ENCODE data around the gene HID1. TPM values are rescaled to one million over a fixed set of nuclear protein-coding genes. Genes with fewer than 3 reads are reported as not detected.

Gene HID1
- total and polyA plus RNA-seq, 9 of the 15 experiments (the other 6 are each of a cell fraction or from before 2014, with no cell fraction given): 0.14 to 2.1 (median 0.54) TPM; not detected in 2

GRCh38 chr17:74981979-74982662, 9.6 kb upstream of the HID1 start (continued):
- TF ChIP-seq, protein P1, sequence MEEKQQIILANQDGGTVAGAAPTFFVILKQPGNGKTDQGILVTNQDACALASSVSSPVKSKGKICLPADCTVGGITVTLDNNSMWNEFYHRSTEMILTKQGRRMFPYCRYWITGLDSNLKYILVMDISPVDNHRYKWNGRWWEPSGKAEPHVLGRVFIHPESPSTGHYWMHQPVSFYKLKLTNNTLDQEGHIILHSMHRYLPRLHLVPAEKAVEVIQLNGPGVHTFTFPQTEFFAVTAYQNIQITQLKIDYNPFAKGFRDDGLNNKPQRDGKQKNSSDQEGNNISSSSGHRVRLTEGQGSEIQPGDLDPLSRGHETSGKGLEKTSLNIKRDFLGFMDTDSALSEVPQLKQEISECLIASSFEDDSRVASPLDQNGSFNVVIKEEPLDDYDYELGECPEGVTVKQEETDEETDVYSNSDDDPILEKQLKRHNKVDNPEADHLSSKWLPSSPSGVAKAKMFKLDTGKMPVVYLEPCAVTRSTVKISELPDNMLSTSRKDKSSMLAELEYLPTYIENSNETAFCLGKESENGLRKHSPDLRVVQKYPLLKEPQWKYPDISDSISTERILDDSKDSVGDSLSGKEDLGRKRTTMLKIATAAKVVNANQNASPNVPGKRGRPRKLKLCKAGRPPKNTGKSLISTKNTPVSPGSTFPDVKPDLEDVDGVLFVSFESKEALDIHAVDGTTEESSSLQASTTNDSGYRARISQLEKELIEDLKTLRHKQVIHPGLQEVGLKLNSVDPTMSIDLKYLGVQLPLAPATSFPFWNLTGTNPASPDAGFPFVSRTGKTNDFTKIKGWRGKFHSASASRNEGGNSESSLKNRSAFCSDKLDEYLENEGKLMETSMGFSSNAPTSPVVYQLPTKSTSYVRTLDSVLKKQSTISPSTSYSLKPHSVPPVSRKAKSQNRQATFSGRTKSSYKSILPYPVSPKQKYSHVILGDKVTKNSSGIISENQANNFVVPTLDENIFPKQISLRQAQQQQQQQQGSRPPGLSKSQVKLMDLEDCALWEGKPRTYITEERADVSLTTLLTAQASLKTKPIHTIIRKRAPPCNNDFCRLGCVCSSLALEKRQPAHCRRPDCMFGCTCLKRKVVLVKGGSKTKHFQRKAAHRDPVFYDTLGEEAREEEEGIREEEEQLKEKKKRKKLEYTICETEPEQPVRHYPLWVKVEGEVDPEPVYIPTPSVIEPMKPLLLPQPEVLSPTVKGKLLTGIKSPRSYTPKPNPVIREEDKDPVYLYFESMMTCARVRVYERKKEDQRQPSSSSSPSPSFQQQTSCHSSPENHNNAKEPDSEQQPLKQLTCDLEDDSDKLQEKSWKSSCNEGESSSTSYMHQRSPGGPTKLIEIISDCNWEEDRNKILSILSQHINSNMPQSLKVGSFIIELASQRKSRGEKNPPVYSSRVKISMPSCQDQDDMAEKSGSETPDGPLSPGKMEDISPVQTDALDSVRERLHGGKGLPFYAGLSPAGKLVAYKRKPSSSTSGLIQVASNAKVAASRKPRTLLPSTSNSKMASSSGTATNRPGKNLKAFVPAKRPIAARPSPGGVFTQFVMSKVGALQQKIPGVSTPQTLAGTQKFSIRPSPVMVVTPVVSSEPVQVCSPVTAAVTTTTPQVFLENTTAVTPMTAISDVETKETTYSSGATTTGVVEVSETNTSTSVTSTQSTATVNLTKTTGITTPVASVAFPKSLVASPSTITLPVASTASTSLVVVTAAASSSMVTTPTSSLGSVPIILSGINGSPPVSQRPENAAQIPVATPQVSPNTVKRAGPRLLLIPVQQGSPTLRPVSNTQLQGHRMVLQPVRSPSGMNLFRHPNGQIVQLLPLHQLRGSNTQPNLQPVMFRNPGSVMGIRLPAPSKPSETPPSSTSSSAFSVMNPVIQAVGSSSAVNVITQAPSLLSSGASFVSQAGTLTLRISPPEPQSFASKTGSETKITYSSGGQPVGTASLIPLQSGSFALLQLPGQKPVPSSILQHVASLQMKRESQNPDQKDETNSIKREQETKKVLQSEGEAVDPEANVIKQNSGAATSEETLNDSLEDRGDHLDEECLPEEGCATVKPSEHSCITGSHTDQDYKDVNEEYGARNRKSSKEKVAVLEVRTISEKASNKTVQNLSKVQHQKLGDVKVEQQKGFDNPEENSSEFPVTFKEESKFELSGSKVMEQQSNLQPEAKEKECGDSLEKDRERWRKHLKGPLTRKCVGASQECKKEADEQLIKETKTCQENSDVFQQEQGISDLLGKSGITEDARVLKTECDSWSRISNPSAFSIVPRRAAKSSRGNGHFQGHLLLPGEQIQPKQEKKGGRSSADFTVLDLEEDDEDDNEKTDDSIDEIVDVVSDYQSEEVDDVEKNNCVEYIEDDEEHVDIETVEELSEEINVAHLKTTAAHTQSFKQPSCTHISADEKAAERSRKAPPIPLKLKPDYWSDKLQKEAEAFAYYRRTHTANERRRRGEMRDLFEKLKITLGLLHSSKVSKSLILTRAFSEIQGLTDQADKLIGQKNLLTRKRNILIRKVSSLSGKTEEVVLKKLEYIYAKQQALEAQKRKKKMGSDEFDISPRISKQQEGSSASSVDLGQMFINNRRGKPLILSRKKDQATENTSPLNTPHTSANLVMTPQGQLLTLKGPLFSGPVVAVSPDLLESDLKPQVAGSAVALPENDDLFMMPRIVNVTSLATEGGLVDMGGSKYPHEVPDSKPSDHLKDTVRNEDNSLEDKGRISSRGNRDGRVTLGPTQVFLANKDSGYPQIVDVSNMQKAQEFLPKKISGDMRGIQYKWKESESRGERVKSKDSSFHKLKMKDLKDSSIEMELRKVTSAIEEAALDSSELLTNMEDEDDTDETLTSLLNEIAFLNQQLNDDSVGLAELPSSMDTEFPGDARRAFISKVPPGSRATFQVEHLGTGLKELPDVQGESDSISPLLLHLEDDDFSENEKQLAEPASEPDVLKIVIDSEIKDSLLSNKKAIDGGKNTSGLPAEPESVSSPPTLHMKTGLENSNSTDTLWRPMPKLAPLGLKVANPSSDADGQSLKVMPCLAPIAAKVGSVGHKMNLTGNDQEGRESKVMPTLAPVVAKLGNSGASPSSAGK (IDR thresholded peaks at IDR 0.05): peak; percentile 87
- TF ChIP-seq, protein P2, sequence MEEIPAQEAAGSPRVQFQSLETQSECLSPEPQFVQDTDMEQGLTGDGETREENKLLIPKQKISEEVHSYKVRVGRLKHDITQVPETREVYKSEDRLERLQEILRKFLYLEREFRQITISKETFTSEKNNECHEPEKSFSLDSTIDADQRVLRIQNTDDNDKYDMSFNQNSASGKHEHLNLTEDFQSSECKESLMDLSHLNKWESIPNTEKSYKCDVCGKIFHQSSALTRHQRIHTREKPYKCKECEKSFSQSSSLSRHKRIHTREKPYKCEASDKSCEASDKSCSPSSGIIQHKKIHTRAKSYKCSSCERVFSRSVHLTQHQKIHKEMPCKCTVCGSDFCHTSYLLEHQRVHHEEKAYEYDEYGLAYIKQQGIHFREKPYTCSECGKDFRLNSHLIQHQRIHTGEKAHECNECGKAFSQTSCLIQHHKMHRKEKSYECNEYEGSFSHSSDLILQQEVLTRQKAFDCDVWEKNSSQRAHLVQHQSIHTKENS (CRISPR knock-in tag; IDR thresholded peaks at IDR 0.05): no peak
- TF ChIP-seq MEF2A (IDR thresholded peaks at IDR 0.05; ENCODE audit: control insufficient read depth, low read depth, low read length) (no peak), RBM34 (IDR thresholded peaks at IDR 0.05; ENCODE audit: borderline replicate concordance, insufficient read depth, low read length) (0 out of 2 replicates have a peak, but pooled peaks have one; percentile 95), HCFC1 (IDR thresholded peaks at IDR 0.05; ENCODE audit: low read depth, low read length) (peak; percentile 58; the same call in 1 of the 2 replicates), SIN3A (IDR thresholded peaks at IDR 0.05; ENCODE audit: borderline replicate concordance in 2 of 2, control insufficient read depth in 1 of 2, low read depth in 2 of 2, low read length in 2 of 2) (no peak), EGR1 (conservative IDR thresholded peaks at IDR 0.05) (peak; percentile 36), GABPB1 (CRISPR knock-in tag; IDR thresholded peaks at IDR 0.05) (peak; percentile 94), DLX4 (CRISPR knock-in tag; IDR thresholded peaks at IDR 0.05) (no peak), GTF2F1 (IDR thresholded peaks at IDR 0.05; ENCODE audit: low read depth, low read length) (0 out of 2 replicates have a peak, but pooled peaks have one; percentile 23), CCNT2 (IDR thresholded peaks at IDR 0.05; ENCODE audit: borderline replicate concordance, extremely low read depth, insufficient read length, low read depth, low read length) (peak; percentile 91), ZNF778 (CRISPR knock-in tag; IDR thresholded peaks at IDR 0.05) (no peak), ETV6 (IDR thresholded peaks at IDR 0.05; ENCODE audit: borderline replicate concordance in 1 of 2, low read depth in 2 of 2, low read length in 1 of 2) (peak in 1 of 2 experiments; percentile 48; a peak in 1 of 4 replicates), ETV6 (CRISPR knock-in tag; IDR thresholded peaks at IDR 0.05; ENCODE audit: borderline replicate concordance) (no peak)
